CD4-positive, alpha-beta T cell (primary cell): ENCODE data around the gene BRME1. TPM values are rescaled to one million over a fixed set of nuclear protein-coding genes. Genes with fewer than 3 reads are reported as not detected.

Source experiments
- ATAC-seq: fragments of 200-7000 bp; cut with Tn5 transposase; one replicate; pipeline ENCODE4 v1.10.0; 2022; ENCODE audit warnings: mild to moderate bottlenecking; ENCODE audit not compliant: poor library complexity
- CTCF ChIA-PET: fragments of 350-600 bp; sonication (Branson Sonifier 250); formaldehyde crosslinking; loops from one replicate; lab custom pipeline; 2021; ENCODE audit warnings: antibody characterized with exemption, inconsistent platforms; lab: Charles Lee
- POLR2A ChIA-PET: fragments of 350-600 bp; sonication (Branson Sonifier 250); formaldehyde crosslinking; loops from one replicate; lab custom pipeline; 2021; ENCODE audit warnings: antibody characterized with exemption, inconsistent platforms; lab: Charles Lee
- DNase-seq, 14 experiments: peaks; one replicate each; pipeline ENCODE4 v3.0.0-alpha.2; 2013 to 2020; ENCODE audit warnings: mixed read lengths in 2 of 14
- H3K27ac ChIP-seq, 2 donors: one replicate each; pipeline versions ENCODE4 v1.5.1 to v1.7.0; 2013; ENCODE audit warnings: low read length in 2 of 2, low read depth in 1 of 2, mild to moderate bottlenecking in 1 of 2
- H3K27me3 ChIP-seq, 2 experiments: 1 replicate in 1 of 2; 2 replicates in 1 of 2; pipeline versions ENCODE4 v1.6.1 to v1.7.0; 2013; ENCODE audit warnings: low read length in 2 of 2, control low read depth in 1 of 2, mild to moderate bottlenecking in 1 of 2, moderate library complexity in 1 of 2; ENCODE audit not compliant: insufficient read depth in 2 of 2, control insufficient read depth in 1 of 2
- H3K36me3 ChIP-seq: one replicate; pipeline ENCODE4 v1.6.1; 2013; ENCODE audit warnings: low read length, control low read depth; ENCODE audit not compliant: insufficient read depth
- H3K4me1 ChIP-seq: one replicate; pipeline ENCODE4 v1.6.1; 2013; ENCODE audit warnings: low read length, control low read depth; ENCODE audit not compliant: insufficient read depth
- H3K4me3 ChIP-seq: one replicate; pipeline ENCODE4 v1.5.1; 2013; ENCODE audit warnings: mild to moderate bottlenecking, low read length, moderate library complexity
- H3K9me3 ChIP-seq, 2 experiments: 1 replicate in 1 of 2; 2 replicates in 1 of 2; pipeline versions ENCODE4 v1.6.1 to v1.7.0; 2013; ENCODE audit warnings: low read length in 2 of 2, mild to moderate bottlenecking in 2 of 2, control low read depth in 1 of 2, moderate library complexity in 1 of 2; ENCODE audit not compliant: control insufficient read depth in 1 of 2, insufficient read depth in 1 of 2
- H3K27ac Mint-ChIP-seq: one replicate; pipeline ENCODE4 v1.8.0; 2020; ENCODE audit warnings: mixed read lengths
- H3K27me3 Mint-ChIP-seq: one replicate; pipeline ENCODE4 v1.8.0; 2021; ENCODE audit warnings: mixed read lengths
- H3K36me3 Mint-ChIP-seq: one replicate; pipeline ENCODE4 v1.8.0; 2021; ENCODE audit warnings: low read depth, mixed read lengths
- H3K4me1 Mint-ChIP-seq: one replicate; pipeline ENCODE4 v1.8.0; 2021; ENCODE audit warnings: low read depth, mixed read lengths
- H3K4me3 Mint-ChIP-seq: one replicate; pipeline ENCODE4 v1.8.0; 2020; ENCODE audit warnings: mild to moderate bottlenecking, mixed read lengths
- H3K9me3 Mint-ChIP-seq: one replicate; pipeline ENCODE4 v1.8.0; 2020; ENCODE audit warnings: mixed read lengths
- intact Hi-C, 2 experiments: fragments of 100-400 bp; cut with DNase I in 1 of 2; cut with micrococcal nuclease in 1 of 2; formaldehyde crosslinking; loops; one replicate each; pipeline versions ENCODE4 v1.15.1 to v1.9.0; 2023 to 2025; cut with DNase I, micrococcal nuclease
- total RNA-seq, 174 experiments: library from RNA in 2 of 174; stranded (reverse) in 2 of 174; gene quantifications; one replicate each; pipeline ENCODE4 v1.2.3 and lab custom pipeline; 2021 to 2026
- TF ChIP-seq, protein P1 (sequence below): fragments of 200-600 bp; IDR thresholded peaks from one replicate; pipeline ENCODE4 v1.8.0; 2022; ENCODE audit warnings: antibody characterized with exemption, mild to moderate bottlenecking

Gene BRME1
- total RNA-seq, 2 experiments from 2014 or later = 1.1 to 1.3 TPM

DNA sequence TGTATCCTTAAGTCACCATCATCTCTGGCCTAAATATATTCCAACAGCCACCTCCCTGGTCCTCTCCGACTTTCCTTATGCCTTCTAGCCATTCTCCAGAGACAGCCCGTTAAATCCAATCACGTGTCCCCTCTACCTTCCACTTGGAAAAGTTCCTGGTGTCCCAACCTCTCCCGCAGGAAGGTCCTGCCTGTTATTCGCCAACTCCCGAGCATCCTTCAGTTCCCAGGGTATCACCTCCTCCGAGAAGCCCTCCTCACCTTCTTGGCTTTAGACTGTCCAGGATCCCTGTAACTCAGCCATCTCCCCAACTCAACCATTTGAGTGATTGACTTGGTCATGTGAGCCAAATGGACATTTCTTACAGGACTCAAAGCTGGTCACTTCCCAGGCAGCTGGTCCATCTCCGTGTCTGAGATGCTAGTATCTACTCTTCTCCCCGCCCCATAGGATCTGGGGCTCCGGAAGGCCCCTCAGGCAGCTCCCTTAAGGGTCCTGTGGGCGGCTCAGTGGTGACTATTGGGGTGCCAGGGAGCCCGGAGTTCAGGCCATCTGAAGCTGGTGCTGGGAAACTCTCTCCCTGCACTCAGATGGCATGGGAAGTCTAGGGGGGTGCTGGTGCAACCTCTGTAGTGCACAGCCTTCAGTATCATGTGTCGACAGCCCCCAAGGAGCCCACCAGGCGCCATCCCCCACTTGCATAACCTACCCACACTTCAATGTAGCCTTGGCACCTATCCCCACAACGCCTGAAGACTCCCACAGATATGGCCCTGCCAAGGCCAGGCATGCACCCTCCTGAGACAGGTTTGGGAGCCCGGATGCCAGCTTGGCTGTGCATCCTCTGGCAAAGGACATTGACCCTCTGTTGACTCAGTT lies 56.9 kb downstream of the BRME1 start:
- Histone ChIP-seq H3K9me3 (no peaks in the 10 kb centered on the region), H3K27ac (no peak overlapping the region), H3K27me3 (no peaks in the 10 kb centered on the region), H3K4me3 (no peak overlapping the region), H3K4me1 (peaks cover 70% of the 10 kb centered on the region), H3K36me3 (no peaks in the 10 kb centered on the region)
- DNase-seq = peak in 1 of 14 experiments; percentile 41
- Mint-ChIP-seq H3K4me1 (peaks cover 54% of the 10 kb centered on the region), H3K9me3 (no peaks in the 10 kb centered on the region), H3K27me3 (no peaks in the 10 kb centered on the region), H3K4me3 (peak overlapping the region; percentile 84), H3K36me3 (peaks cover 5% of the 10 kb centered on the region), H3K27ac (peak overlapping the region; percentile 99)
- POLR2A ChIA-PET = interaction anchor here (1.1 to 2.1 kb wide), 2 partner anchors 12 to 54 kb away, joined by 5 to 6 read pairs; partner anchors contain the start of gene ZSWIM4
- ATAC-seq = no peak
- TF ChIP-seq, protein P1, sequence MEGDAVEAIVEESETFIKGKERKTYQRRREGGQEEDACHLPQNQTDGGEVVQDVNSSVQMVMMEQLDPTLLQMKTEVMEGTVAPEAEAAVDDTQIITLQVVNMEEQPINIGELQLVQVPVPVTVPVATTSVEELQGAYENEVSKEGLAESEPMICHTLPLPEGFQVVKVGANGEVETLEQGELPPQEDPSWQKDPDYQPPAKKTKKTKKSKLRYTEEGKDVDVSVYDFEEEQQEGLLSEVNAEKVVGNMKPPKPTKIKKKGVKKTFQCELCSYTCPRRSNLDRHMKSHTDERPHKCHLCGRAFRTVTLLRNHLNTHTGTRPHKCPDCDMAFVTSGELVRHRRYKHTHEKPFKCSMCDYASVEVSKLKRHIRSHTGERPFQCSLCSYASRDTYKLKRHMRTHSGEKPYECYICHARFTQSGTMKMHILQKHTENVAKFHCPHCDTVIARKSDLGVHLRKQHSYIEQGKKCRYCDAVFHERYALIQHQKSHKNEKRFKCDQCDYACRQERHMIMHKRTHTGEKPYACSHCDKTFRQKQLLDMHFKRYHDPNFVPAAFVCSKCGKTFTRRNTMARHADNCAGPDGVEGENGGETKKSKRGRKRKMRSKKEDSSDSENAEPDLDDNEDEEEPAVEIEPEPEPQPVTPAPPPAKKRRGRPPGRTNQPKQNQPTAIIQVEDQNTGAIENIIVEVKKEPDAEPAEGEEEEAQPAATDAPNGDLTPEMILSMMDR = no peak
- CTCF ChIA-PET = interaction anchor here (1.1 to 5.4 kb wide), 2 partner anchors 13 to 32 kb away, joined by 3 to 46 read pairs; no protein-coding TSS in a partner anchor
- intact Hi-C loops = loop anchor here in 1 of 2 experiments (5.0 to 10.0 kb wide), 2 partner anchors 673 to 694 kb away; partner anchors contain the start of genes IER2 and STX10

DNA sequence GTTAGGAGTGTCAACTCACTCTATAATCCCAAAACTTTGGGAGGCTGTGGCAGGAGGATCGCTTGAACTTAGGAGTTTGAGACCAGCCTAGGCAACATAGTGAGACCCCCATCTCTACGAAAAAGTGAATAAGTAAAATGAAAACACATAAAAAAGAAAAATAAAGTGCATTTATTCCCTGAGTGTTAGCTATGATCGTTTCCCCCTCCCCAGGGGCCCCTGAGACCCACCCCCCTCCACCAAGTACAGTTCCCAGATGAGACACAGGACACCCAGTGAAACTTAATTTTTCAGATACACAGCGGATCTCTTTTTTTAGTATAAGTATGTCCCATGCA lies 57.6 kb downstream of the BRME1 start:
- H3K27me3 ChIP-seq = no peaks in the 10 kb centered on the region
- POLR2A ChIA-PET = interaction anchor here (1.3 to 3.5 kb wide), 4 partner anchors 9 to 60 kb away, joined by 7 to 48 read pairs (median 30); no protein-coding TSS in a partner anchor
- H3K4me3 Mint-ChIP-seq = peak overlapping the region; percentile 84
- DNase-seq (no peak), ATAC-seq (no peak)
- no peak overlapping the region for H3K4me3 ChIP-seq
- CTCF ChIA-PET = interaction anchor here (1.1 to 5.4 kb wide), 3 partner anchors 14 to 33 kb away, joined by 3 to 46 read pairs (median 35); no protein-coding TSS in a partner anchor
- peaks cover 77% of the 10 kb centered on the region for H3K4me1 ChIP-seq
- no peaks in the 10 kb centered on the region for H3K9me3 ChIP-seq
- intact Hi-C loops = loop anchor here in 1 of 2 experiments (5.0 to 10.0 kb wide), 2 partner anchors 674 to 694 kb away; partner anchors contain the start of genes IER2 and STX10
- no peaks in the 10 kb centered on the region for H3K9me3 Mint-ChIP-seq
- H3K27ac ChIP-seq = peak overlapping the region; percentile 100
- TF ChIP-seq, protein P1 = no peak
- peaks cover 60% of the 10 kb centered on the region for H3K4me1 Mint-ChIP-seq
- peaks cover 5% of the 10 kb centered on the region for H3K36me3 Mint-ChIP-seq
- H3K36me3 ChIP-seq = no peaks in the 10 kb centered on the region
- no peaks in the 10 kb centered on the region for H3K27me3 Mint-ChIP-seq
- H3K27ac Mint-ChIP-seq = peak overlapping the region; percentile 99
